Fibroblast of villous mesenchyme (primary cell): ENCODE results near the gene RASSF1. TPM values are rescaled to one million over a fixed set of nuclear protein-coding genes. Genes with fewer than 3 reads are reported as not detected.
A peak's percentile ranks its signal among the peaks of the same experiment; 100 is the strongest.

ENCODE experiments used
- DNase-seq: peaks from one replicate; pipeline ENCODE4 v3.0.0-alpha.2; 2010; ENCODE audit warnings: low read depth
- H3K4me3 ChIP-seq: 2 replicates; pipeline ENCODE4 v1.5.1; 2011; ENCODE audit warnings: low read depth, mild to moderate bottlenecking, low read length
- total RNA-seq: library from RNA; depleted of rRNA; stranded (reverse); fragments of >200 nt; gene quantifications from 2 replicates; pipeline ENCODE4 v1.2.3, GENCODE V29; 2012
- TF ChIP-seq, protein P1 (sequence below): IDR thresholded peaks from 2 replicates; pipeline ENCODE4 v1.5.1; 2012; ENCODE audit warnings: low read depth, mild to moderate bottlenecking, low read length; ENCODE audit not compliant: insufficient read depth

The RASSF1 gene
- total RNA-seq, 1 donor: 36.3 TPM

DNA sequence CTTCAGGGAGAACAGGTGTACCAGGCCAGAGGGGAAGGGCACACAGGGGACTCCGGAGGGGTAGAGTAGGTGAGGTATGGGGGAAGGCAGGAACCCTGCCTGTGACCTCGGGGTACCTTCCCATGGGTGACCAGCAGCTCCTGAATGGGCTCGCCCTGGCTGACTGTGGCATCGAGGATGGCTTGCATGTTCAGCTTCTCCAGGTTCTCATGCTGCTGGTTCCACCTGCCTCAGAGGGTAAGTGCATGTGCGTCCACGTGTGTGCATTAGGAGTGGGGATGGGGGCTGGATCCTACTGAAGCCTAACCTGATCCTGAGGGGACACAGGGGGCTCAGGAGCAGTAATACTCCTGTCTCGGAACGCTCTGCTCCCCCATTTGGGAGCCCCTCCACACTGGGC, 4.4 kb upstream of the RASSF1 start:
- TF ChIP-seq, protein P1, sequence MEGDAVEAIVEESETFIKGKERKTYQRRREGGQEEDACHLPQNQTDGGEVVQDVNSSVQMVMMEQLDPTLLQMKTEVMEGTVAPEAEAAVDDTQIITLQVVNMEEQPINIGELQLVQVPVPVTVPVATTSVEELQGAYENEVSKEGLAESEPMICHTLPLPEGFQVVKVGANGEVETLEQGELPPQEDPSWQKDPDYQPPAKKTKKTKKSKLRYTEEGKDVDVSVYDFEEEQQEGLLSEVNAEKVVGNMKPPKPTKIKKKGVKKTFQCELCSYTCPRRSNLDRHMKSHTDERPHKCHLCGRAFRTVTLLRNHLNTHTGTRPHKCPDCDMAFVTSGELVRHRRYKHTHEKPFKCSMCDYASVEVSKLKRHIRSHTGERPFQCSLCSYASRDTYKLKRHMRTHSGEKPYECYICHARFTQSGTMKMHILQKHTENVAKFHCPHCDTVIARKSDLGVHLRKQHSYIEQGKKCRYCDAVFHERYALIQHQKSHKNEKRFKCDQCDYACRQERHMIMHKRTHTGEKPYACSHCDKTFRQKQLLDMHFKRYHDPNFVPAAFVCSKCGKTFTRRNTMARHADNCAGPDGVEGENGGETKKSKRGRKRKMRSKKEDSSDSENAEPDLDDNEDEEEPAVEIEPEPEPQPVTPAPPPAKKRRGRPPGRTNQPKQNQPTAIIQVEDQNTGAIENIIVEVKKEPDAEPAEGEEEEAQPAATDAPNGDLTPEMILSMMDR: no peak
- peak overlapping the region; percentile 59 for H3K4me3 ChIP-seq
- DNase-seq: no peak

DNA sequence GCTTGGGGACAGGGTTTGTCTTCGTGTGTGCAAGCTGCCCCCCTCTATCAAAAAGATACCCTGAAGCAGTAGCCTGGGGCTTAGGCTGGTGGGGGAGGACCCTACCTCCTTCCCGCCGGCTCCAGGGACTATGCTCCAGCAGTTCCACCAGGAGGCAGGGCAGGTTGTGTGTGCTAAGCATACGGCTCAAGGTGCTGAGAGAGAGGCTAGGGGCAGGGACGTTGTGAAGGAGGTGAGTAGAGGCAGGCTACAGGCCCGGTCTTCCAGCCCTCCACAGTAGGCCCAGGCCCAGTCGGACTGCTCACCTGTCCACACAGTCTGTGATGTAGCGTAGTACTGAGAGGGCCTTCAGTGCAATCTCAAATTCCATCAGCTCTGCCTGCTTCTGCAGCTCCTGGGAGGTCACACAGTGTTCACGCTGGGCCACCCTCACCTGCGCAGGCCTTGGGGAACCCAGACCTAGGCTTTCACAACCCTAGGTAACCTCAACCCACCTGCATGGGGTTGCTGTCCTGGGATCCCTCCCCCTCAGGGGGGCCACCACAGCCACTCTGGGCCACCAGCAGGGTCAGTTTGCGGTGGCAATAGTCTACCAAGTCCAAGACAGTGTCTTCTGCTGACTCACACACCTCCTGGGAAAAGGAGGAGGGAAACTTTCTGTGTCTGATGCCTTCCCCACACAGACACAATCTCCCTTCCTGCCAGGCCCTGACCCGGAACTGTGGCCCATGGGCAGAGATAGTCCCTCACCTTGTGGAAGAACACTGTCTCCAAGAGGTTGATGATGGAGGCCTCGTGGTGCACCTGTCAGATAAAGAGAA, 2.4 kb upstream of the RASSF1 start:
- H3K4me3 ChIP-seq: no peak overlapping the region
- TF ChIP-seq, protein P1: no peak
- no peak for DNase-seq

DNA sequence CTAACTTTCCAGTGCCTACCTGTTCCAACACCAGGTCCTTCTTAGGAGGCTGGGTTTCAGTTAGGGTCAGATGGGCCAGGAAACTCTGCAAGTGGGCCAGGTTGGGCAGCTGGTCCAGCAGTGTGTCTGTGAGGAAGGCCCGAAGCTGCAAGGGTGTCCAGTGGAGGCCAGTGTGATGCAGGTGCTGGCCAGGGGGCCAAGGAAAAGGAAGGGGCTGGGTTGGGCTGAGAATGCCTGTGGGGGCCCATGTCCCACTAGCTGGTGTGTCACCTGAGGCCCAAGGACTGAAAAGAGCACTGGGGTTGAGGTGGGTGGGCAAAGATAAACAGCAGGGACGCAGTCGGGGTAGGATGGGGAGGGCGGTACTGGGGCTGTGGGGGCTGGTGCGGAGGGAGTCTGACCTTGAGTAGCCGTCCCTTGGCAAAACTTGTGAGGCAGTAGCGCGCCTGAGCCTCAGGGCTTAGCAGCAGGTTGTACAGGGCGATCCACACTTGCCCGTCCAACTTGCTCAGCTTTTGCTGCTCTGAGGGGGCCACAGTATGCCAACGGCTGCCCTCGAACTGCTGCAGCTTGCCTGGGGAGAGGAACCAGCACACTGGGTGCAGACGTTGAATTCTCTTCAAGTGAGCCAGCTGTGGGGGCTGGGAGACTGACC, 1.5 kb upstream of the RASSF1 start:
- TF ChIP-seq, protein P1: no peak
- H3K4me3 ChIP-seq: no peak overlapping the region
- DNase-seq: no peak

DNA sequence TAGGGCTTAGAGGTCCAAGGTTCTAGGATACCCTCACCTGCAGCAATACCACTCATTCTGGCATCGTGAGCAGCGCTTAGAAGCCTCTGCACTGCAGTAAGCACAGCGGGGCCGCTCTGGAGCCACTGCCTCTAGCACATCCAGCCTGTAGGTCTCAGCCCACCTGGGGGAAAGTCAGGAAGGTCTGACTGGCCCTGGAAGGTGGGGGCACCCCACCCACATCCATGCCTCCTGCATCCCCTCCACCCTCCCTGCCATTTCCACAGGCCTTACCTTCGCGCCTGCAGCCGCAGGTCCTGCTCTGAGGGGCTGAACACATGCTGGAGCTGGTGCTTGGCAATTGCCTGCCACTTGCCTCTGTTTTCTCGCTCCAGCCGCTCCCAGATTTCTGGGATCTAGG, 901 bp upstream of the RASSF1 start:
- TF ChIP-seq, protein P1: no peak
- H3K4me3 ChIP-seq: peak overlapping the region; percentile 58
- no peak for DNase-seq

DNA sequence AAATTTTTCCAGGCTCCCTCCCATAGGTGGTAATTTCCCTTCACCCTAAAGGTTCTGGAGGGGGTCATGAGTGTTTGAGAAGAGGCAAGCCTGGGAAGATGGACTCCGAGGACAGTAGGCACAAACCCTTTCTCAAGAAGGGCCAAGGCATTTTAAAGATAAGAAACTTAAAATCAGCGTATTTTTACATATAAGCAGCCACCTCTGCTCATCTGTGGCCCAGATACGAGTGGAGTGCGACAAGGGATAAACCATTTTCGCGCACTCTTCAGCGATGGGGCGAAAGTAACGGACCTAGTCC, 539 bp downstream of the RASSF1 start:
- TF ChIP-seq, protein P1: no peak
- DNase-seq: no peak
- peak overlapping the region; percentile 58 for H3K4me3 ChIP-seq

DNA sequence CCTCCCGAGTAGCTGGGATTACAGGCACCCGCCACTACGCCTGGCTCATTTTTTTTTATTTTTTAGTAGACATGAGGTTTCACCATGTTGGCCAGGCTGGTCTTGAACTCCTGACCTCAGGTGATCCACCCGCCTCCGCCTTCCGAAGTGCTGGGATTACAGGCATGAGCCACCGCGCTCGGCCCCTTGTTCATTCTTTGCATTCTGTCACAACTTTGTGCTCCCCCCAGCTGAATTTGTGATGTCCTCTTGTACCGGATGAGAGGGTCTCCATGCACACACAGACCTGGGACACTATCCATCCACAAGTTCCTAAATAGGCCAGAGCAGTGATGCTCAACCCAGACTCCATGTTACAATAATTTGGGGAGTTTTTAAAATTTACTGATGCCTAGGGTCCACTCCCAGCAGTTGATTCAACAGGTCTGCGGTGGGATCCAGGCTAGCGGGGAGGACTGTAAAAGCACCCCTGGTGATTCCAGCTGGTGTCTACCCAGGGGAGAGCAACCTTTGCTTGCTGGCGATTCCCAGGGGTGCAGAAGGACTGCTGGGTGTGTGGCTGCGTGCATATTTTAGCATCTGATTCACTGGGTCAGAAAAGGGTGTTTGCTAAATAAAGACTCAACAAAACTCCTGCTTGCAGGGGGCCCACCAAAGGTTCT, 1.0 kb downstream of the RASSF1 start:
- DNase-seq: peak; percentile 67
- TF ChIP-seq, protein P1: no peak
- peak overlapping the region; percentile 58 for H3K4me3 ChIP-seq
